ENCODE results near the gene RFX5.

GRCh38 chr1:151367658-151368392 is 20.8 kb upstream of the RFX5 start:
- TF ChIP-seq CTCF (IDR thresholded peaks at IDR 0.05; ENCODE audit: low read depth, low read length), result no peak
- TF ChIP-seq POLR2A (IDR thresholded peaks at IDR 0.05; ENCODE audit: extremely low read depth, insufficient read length), result no peak
- no peak for TF ChIP-seq MAX (IDR thresholded peaks at IDR 0.05; ENCODE audit: low read depth, low read length)

Data from NB4 (cell line).